GM12878 (cell line): ENCODE data around the gene SRPRB.

Source experiments
- BACH1 ChIP-seq: fragments of 450-650 bp; IDR thresholded peaks from 2 replicates; pipeline ENCODE4 v1.6.1; 2017; ENCODE audit warnings: mild to moderate bottlenecking, borderline replicate concordance
- CTCF ChIP-seq, 3 experiments: IDR thresholded peaks in 2 of 3; conservative IDR thresholded peaks in 1 of 3; 2 replicates each; pipeline ENCODE4 v1.5.1; 2011; ENCODE audit warnings: low read depth in 3 of 3, low read length in 3 of 3, mild to moderate bottlenecking in 3 of 3, control low read depth in 2 of 3, moderate library complexity in 2 of 3, inconsistent platforms in 1 of 3, mixed read lengths in 1 of 3; ENCODE audit not compliant: control insufficient read depth in 2 of 3, insufficient read depth in 1 of 3; ENCODE audit errors: extremely low read depth in 1 of 3
- EZH2 ChIP-seq: IDR thresholded peaks from 2 replicates; pipeline ENCODE4 v1.6.1; 2012; ENCODE audit warnings: low read depth, mild to moderate bottlenecking, control low read depth, inconsistent platforms, low read length, borderline replicate concordance; ENCODE audit not compliant: control insufficient read depth
- POLR2A ChIP-seq: IDR thresholded peaks from 2 replicates; pipeline ENCODE4 v1.6.1; 2011; ENCODE audit warnings: low read depth, mild to moderate bottlenecking, low read length
- SUZ12 ChIP-seq: fragments of 200-600 bp; sonication (generic); IDR thresholded peaks from one replicate; pipeline ENCODE4 v1.6.1; 2018; ENCODE audit warnings: antibody characterized with exemption, mild to moderate bottlenecking; ENCODE audit not compliant: unreplicated experiment
- ZNF274 ChIP-seq: IDR thresholded peaks from one replicate; pipeline ENCODE4 v1.8.0; 2011; ENCODE audit not compliant: insufficient read length, insufficient read depth

- TF ChIP-seq BACH1 (no peak), EZH2 (no peak), CTCF (IDR thresholded peaks at IDR 0.05 in 2 of 3, conservative IDR thresholded peaks at IDR 0.05 in 1 of 3; ENCODE audit: control insufficient read depth in 2 of 3, extremely low read depth in 1 of 3, insufficient read depth in 1 of 3, low read depth in 3 of 3, low read length in 3 of 3) (no peak), SUZ12 (no peak), POLR2A (no peak), ZNF274 (no peak)
Observed at GRCh38 chr3:133840767-133841166, 35.2 kb downstream of the SRPRB start.
